Neural cell (in vitro differentiated cells): ENCODE results near the gene TXLNA. TPM values are rescaled to one million over a fixed set of nuclear protein-coding genes. Genes with fewer than 3 reads are reported as not detected.

Source experiments
- H2AFZ ChIP-seq: fragments of 200-600, 300-800 bp; sonication (generic), shearing (Covaris generic); 2 replicates; pipeline ENCODE4 v1.6.0; 2014; ENCODE audit warnings: low read depth, mild to moderate bottlenecking, antibody characterized with exemption, low read length, moderate library complexity
- H3F3A ChIP-seq: fragments of 200-600 bp; shearing (Covaris generic); 2 replicates; pipeline ENCODE4 v1.6.1; 2016; ENCODE audit warnings: mild to moderate bottlenecking, moderate library complexity, mixed read lengths, antibody characterized with exemption, low read length; ENCODE audit not compliant: insufficient read depth, poor library complexity, severe bottlenecking
- H3K27ac ChIP-seq: fragments of 200-600, 300-800 bp; sonication (generic), shearing (Covaris generic); 2 replicates; pipeline ENCODE4 v1.5.1; 2014; ENCODE audit warnings: mild to moderate bottlenecking, low read length, moderate library complexity
- H3K27me3 ChIP-seq: fragments of 300-800, 200-600 bp; sonication (generic), shearing (Covaris generic); 2 replicates; pipeline ENCODE4 v1.6.0; 2014; ENCODE audit warnings: mild to moderate bottlenecking, low read depth, low read length, moderate library complexity; ENCODE audit not compliant: insufficient read depth
- H3K36me3 ChIP-seq: fragments of 300-800, 200-600 bp; sonication (generic), shearing (Covaris generic); 2 replicates; pipeline ENCODE4 v1.5.1; 2014; ENCODE audit warnings: mild to moderate bottlenecking, antibody characterized with exemption, low read length, moderate library complexity; ENCODE audit not compliant: insufficient read depth
- H3K4me2 ChIP-seq: fragments of 300-800, 200-600 bp; sonication (generic), shearing (Covaris generic); 2 replicates; pipeline ENCODE4 v1.6.0; 2014; ENCODE audit warnings: mild to moderate bottlenecking, low read length
- H3K4me3 ChIP-seq: fragments of 300-800, 200-600 bp; sonication (generic), shearing (Covaris generic); 2 replicates; pipeline ENCODE4 v1.5.1; 2014; ENCODE audit warnings: mild to moderate bottlenecking, low read length, moderate library complexity
- H3K79me2 ChIP-seq: fragments of 200-600 bp; shearing (Covaris generic); replicated peaks from 2 replicates; pipeline ENCODE4 v1.6.0; 2014; ENCODE audit warnings: mild to moderate bottlenecking, low read length, moderate library complexity; ENCODE audit not compliant: insufficient read depth
- H3K9ac ChIP-seq: fragments of 300-800, 200-600 bp; sonication (generic), shearing (Covaris generic); 2 replicates; pipeline ENCODE4 v1.6.1; 2016; ENCODE audit warnings: mild to moderate bottlenecking, low read length, mixed read lengths
- H3K9me2 ChIP-seq: fragments of 200-600 bp; shearing (Covaris generic); 2 replicates; pipeline ENCODE4 v1.6.1; 2016; ENCODE audit warnings: mild to moderate bottlenecking, low read length, mixed read lengths; ENCODE audit not compliant: insufficient read depth
- H3K9me3 ChIP-seq: fragments of 200-600, 300-800 bp; sonication (generic), shearing (Covaris generic); 2 replicates; pipeline ENCODE4 v1.6.1; 2016; ENCODE audit warnings: mild to moderate bottlenecking, mixed run types, low read length, moderate library complexity, mixed read lengths
- H4K20me1 ChIP-seq: fragments of 200-600 bp; shearing (Covaris generic); 2 replicates; pipeline ENCODE4 v1.6.1; 2016; ENCODE audit warnings: mild to moderate bottlenecking, mixed run types; ENCODE audit not compliant: insufficient read depth
- CTCF ChIP-seq: fragments of 450-650 bp; IDR thresholded peaks from 2 replicates; pipeline ENCODE4 v1.5.1; 2014; ENCODE audit warnings: antibody characterized with exemption, mild to moderate bottlenecking, moderate library complexity; ENCODE audit not compliant: poor library complexity, severe bottlenecking
- EP300 ChIP-seq: fragments of 450-650 bp; conservative IDR thresholded peaks from 2 replicates; pipeline ENCODE4 v1.6.1; 2014; ENCODE audit warnings: antibody characterized with exemption, mild to moderate bottlenecking, moderate library complexity; ENCODE audit not compliant: poor library complexity, severe bottlenecking
- EZH2 ChIP-seq: fragments of 200-600, 300-800 bp; shearing (Covaris generic), sonication (generic); IDR thresholded peaks from 2 replicates; pipeline ENCODE4 v1.6.1; 2014; ENCODE audit warnings: antibody characterized with exemption, low read length, borderline replicate concordance, mild to moderate bottlenecking; ENCODE audit not compliant: insufficient read depth, poor library complexity, severe bottlenecking
- MXI1 ChIP-seq: fragments of 450-650 bp; conservative IDR thresholded peaks from 2 replicates; pipeline ENCODE4 v1.6.1; 2014; ENCODE audit warnings: antibody characterized with exemption, mild to moderate bottlenecking; ENCODE audit not compliant: poor library complexity, severe bottlenecking
- POLR2AphosphoS5 ChIP-seq: IDR thresholded peaks from 2 replicates; pipeline ENCODE4 v1.6.1; 2012
- RAD21 ChIP-seq: fragments of 450-650 bp; conservative IDR thresholded peaks from 2 replicates; pipeline ENCODE4 v1.6.1; 2014; ENCODE audit warnings: antibody characterized with exemption, mild to moderate bottlenecking, moderate library complexity
- REST ChIP-seq: IDR thresholded peaks from 2 replicates; pipeline ENCODE4 v1.6.1; 2012; ENCODE audit warnings: borderline replicate concordance
- SMC3 ChIP-seq: fragments of 450-650 bp; conservative IDR thresholded peaks from 2 replicates; pipeline ENCODE4 v1.6.1; 2014; ENCODE audit warnings: antibody characterized with exemption, mild to moderate bottlenecking, moderate library complexity; ENCODE audit not compliant: poor library complexity
- TAF1 ChIP-seq: IDR thresholded peaks from 2 replicates; pipeline ENCODE4 v1.6.1; 2012; ENCODE audit warnings: low read depth
- polyA plus RNA-seq: library from polyadenylated mRNA; depleted of rRNA; stranded (reverse); fragments of >200 nt; gene quantifications from 2 replicates; pipeline ENCODE4 v1.2.3, GENCODE V29; 2014

TXLNA gene
- polyA plus RNA-seq, 1 donor from 2014 or later: 34.5 TPM

- TF ChIP-seq EP300 (no peak), SMC3 (no peak), POLR2AphosphoS5 (no peak), TAF1 (no peak), CTCF (no peak), EZH2 (no peak), REST (no peak), MXI1 (no peak), RAD21 (no peak)
- H3K9me2 ChIP-seq: no peaks in the 10 kb centered on the region
- peaks cover 20% of the 10 kb centered on the region for H3K79me2 ChIP-seq
- no peaks in the 10 kb centered on the region for H4K20me1 ChIP-seq
- no peaks in the 10 kb centered on the region for H3K36me3 ChIP-seq
- H3K9ac ChIP-seq: no peak overlapping the region
- H3K4me3 ChIP-seq: no peak overlapping the region
- no peaks in the 10 kb centered on the region for H3F3A ChIP-seq
- no peaks in the 10 kb centered on the region for H3K27me3 ChIP-seq
- no peaks in the 10 kb centered on the region for H3K9me3 ChIP-seq
- no peak overlapping the region for H3K4me2 ChIP-seq
- H3K27ac ChIP-seq: no peak overlapping the region
- H2AFZ ChIP-seq: no peak overlapping the region
Measured at GRCh38 chr1:32186077-32186476, 6.6 kb downstream of the TXLNA start.

- H3K27me3 ChIP-seq: no peaks in the 10 kb centered on the region
- no peak for TF ChIP-seq REST
- TF ChIP-seq POLR2AphosphoS5: no peak
- TF ChIP-seq EZH2: no peak
- no peak for TF ChIP-seq EP300
- no peak for TF ChIP-seq MXI1
- TF ChIP-seq CTCF: no peak
- TF ChIP-seq RAD21: no peak
- TF ChIP-seq SMC3: no peak
- no peak for TF ChIP-seq TAF1
- no peaks in the 10 kb centered on the region for H3K9me2 ChIP-seq
- H3K27ac ChIP-seq: no peak overlapping the region
- H3K79me2 ChIP-seq: peaks cover 16% of the 10 kb centered on the region
- H3K9me3 ChIP-seq: no peaks in the 10 kb centered on the region
- no peak overlapping the region for H3K9ac ChIP-seq
- H2AFZ ChIP-seq: no peak overlapping the region
- H3K4me3 ChIP-seq: no peak overlapping the region
- H3F3A ChIP-seq: no peaks in the 10 kb centered on the region
- no peaks in the 10 kb centered on the region for H4K20me1 ChIP-seq
- H3K4me2 ChIP-seq: no peak overlapping the region
- no peaks in the 10 kb centered on the region for H3K36me3 ChIP-seq
Measured at GRCh38 chr1:32186491-32186890, 7.0 kb downstream of the TXLNA start.
